Measurements from ENCODE around the gene S100A4.

S100A4 gene

GRCh38 chr1:153546796-153547559 lies 1.4 kb upstream of the S100A4 start:
- no peak for DNase-seq

GRCh38 chr1:153546371-153546770 lies 765 bp upstream of the S100A4 start:
- DNase-seq, result no peak

- DNase-seq, result no peak
Observed at GRCh38 chr1:153544453-153545066, 1.0 kb downstream of the S100A4 start.

GRCh38 chr1:153543736-153544135 lies 1.9 kb downstream of the S100A4 start:
- no peak for DNase-seq

GRCh38 chr1:153542956-153543711 lies 2.5 kb downstream of the S100A4 start:
- DNase-seq, result no peak

- no peak for DNase-seq
Observed at GRCh38 chr1:153541641-153542590, 3.7 kb downstream of the S100A4 start.

GRCh38 chr1:153540394-153541361 lies 4.9 kb downstream of the S100A4 start, which contains the start of gene S100A5:
S100A5 (minus strand) TSS chr1:153540934; CDS start chr1:153540191, 743 bp downstream.
- peak; percentile 21 for DNase-seq

GRCh38 chr1:153539395-153540093 lies 6.1 kb downstream of the S100A4 start:
- DNase-seq, result no peak

GRCh38 chr1:153538315-153538821 lies 7.2 kb downstream of the S100A4 start:
- DNase-seq, result no peak

GRCh38 chr1:153537376-153537730 lies 8.3 kb downstream of the S100A4 start:
- DNase-seq, result no peak

- DNase-seq, result no peak
Observed at GRCh38 chr1:153536671-153537375, 8.8 kb downstream of the S100A4 start.

- DNase-seq, result peak; percentile 92
Observed at GRCh38 chr1:153536012-153536670, 9.5 kb downstream of the S100A4 start.

- peak; percentile 46 for DNase-seq
Observed at GRCh38 chr1:153535242-153536011, 10.2 kb downstream of the S100A4 start, which contains the start of gene S100A6. S100A6 (minus strand) TSS chr1:153535991; CDS start chr1:153535339, 652 bp downstream.

- DNase-seq, result no peak
Observed at GRCh38 chr1:153534925-153535241, 10.7 kb downstream of the S100A4 start.

- no peak for DNase-seq
Observed at GRCh38 chr1:153534226-153534924, 11.2 kb downstream of the S100A4 start.

GRCh38 chr1:153533689-153534201 lies 11.9 kb downstream of the S100A4 start:
- no peak for DNase-seq

GRCh38 chr1:153532769-153533599 lies 12.6 kb downstream of the S100A4 start:
- no peak for DNase-seq

Measured in NK-92 treated with Interleukin-12 subunit alpha and Interleukin-12 subunit beta, amount 100 ng/mL, for 24 hours (cell line).